Psoas muscle (tissue), 8 donors: ENCODE results near the gene DNAJC5G. TPM values are rescaled to one million over a fixed set of nuclear protein-coding genes. Genes with fewer than 3 reads are reported as not detected.

ENCODE experiments used
- ATAC-seq, 4 donors: fragments of 200-7000 bp; cut with Tn5 transposase; one replicate each; pipeline ENCODE4 v1.9.1; 2020; ENCODE audit warnings: moderate library complexity in 3 of 4, mild to moderate bottlenecking in 2 of 4
- DNase-seq, 2 donors: peaks; one replicate each; pipeline ENCODE4 v3.0.0-alpha.2; 2020
- H3K27ac ChIP-seq: fragments of 200-600 bp; one replicate; pipeline ENCODE4 v1.8.0; 2022
- H3K27me3 ChIP-seq, 3 donors: fragments of 200-600 bp in 1 of 3; one replicate each; pipeline versions ENCODE4 v1.6.1 to v1.8.0; 2013 to 2022; ENCODE audit warnings: low read length in 2 of 3, mild to moderate bottlenecking in 2 of 3, moderate library complexity in 1 of 3; ENCODE audit not compliant: insufficient read depth in 3 of 3
- H3K36me3 ChIP-seq, 2 donors: fragments of 200-600 bp in 1 of 2; one replicate each; pipeline versions ENCODE4 v1.6.1 to v1.8.0; 2013 to 2022; ENCODE audit warnings: low read depth in 1 of 2, mild to moderate bottlenecking in 1 of 2, moderate library complexity in 1 of 2; ENCODE audit not compliant: insufficient read depth in 1 of 2
- H3K4me1 ChIP-seq: fragments of 200-600 bp; one replicate; pipeline ENCODE4 v1.8.0; 2022
- H3K4me3 ChIP-seq: fragments of 200-600 bp; one replicate; pipeline ENCODE4 v1.8.0; 2022; ENCODE audit warnings: mild to moderate bottlenecking
- H3K9me3 ChIP-seq: fragments of 200-600 bp; one replicate; pipeline ENCODE4 v1.8.0; 2022
- WGBS, 3 donors: extraction: QIAGEN DNeasy Blood & Tissue Kit; methylation state at CpG; one replicate each; pipeline versions ENCODE4 v1.1.6 to v1.1.7; 2013; 5-methylcytosine and 5-hydroxymethylcytosine counted together
- intact Hi-C, 2 donors: fragments of 100-400 bp; cut with DNase I; formaldehyde crosslinking; loops; one replicate each; pipeline versions ENCODE4 v1.11.0 to v1.14.2; 2022
- polyA plus RNA-seq, 3 donors: library from polyadenylated mRNA; stranded (reverse); fragments of 200-250 nt; gene quantifications; one replicate each; pipeline ENCODE4 v1.2.3, GENCODE V29; 2013
- total RNA-seq, 4 donors: library from RNA; stranded (reverse); fragmentation: NEBNext Ultra II Directional in 2 of 4; extraction: Animal tissue kit (Norgen Biotek cat#: 25700) in 2 of 4; gene quantifications; one replicate each; pipeline versions ENCODE4 v1.2.1 to v1.2.4, GENCODE V29; 2021 to 2023
- TF ChIP-seq, protein P1 (sequence below): fragments of 200-600 bp; IDR thresholded peaks from one replicate; pipeline ENCODE4 v1.8.0; 2022; ENCODE audit warnings: antibody characterized with exemption
- donor health status: healthy with polysubstance abuse.
- donor health status: DM: no; HTN: no; CAD: no; lungs with moderate emphysema.
- donor health status: Bipolar disorder and iron deficiency.
- donor health status: healthy.
- donor health status: DM: yes; HTN: yes; CAD: no.
- donor health status: DM: no; HTN: no; CAD: no.
- donor health status: DM: no; HTN: no; CAD: no.
- donor health status: DM: yes; HTN: yes; CAD: no.

The DNAJC5G gene
- total and polyA plus RNA-seq, 7 donors = not detected

DNA sequence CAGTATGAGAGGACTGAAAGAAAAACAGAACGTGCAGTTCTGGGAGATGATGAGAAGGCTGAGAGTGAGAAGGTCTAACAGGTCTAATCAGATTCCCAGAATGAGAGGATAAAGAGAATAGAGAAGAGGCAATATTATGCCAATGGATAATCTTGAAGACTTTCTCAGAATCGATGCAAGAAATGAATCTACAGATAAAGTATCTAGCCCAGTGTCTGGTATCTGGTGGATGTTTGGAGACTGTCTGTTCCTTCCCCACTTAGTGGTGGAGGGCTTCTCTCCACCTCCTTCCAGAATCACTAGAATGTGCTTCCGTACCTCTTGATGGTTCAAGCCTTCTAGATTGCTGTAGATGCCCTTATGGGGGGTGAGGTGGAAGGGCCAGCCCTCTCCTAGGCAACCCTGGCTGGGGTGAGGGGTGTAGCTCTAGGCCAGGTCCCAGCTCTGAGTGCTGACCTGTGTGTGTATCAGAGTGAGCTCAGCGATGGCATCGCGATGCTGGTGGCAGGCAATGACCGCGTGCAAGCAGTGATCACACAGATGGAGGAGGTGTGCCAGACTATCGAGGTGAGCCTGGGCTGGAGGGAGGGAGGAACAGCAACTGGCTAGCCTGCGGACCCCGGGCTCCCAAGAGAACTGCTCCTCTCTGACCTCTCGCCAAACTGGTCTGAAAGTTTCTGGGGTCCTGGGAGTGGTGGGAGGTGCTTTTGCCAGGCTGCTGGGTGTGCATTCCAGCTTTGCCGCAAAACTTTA lies 29.4 kb downstream of the DNAJC5G start:
- Histone ChIP-seq H3K27me3 (no peaks in the 10 kb centered on the region), H3K27ac (peak overlapping the region; percentile 27), H3K9me3 (no peaks in the 10 kb centered on the region), H3K4me1 (peaks cover 23% of the 10 kb centered on the region), H3K36me3 (peaks cover 0 to 96% of the 10 kb centered on the region in 2 donors), H3K4me3 (no peak overlapping the region)
- no peak for ATAC-seq
- 76 to 85% (median 78%) methylated on average over 13 of the region's 13 CpGs for WGBS, 3 donors
- no peak for DNase-seq
- intact Hi-C loops = loop anchor here in 1 of 2 donors (10.0 kb wide), 1 partner anchor 330 kb away; the partner anchor contains the start of gene MAPRE3
- TF ChIP-seq, protein P1, sequence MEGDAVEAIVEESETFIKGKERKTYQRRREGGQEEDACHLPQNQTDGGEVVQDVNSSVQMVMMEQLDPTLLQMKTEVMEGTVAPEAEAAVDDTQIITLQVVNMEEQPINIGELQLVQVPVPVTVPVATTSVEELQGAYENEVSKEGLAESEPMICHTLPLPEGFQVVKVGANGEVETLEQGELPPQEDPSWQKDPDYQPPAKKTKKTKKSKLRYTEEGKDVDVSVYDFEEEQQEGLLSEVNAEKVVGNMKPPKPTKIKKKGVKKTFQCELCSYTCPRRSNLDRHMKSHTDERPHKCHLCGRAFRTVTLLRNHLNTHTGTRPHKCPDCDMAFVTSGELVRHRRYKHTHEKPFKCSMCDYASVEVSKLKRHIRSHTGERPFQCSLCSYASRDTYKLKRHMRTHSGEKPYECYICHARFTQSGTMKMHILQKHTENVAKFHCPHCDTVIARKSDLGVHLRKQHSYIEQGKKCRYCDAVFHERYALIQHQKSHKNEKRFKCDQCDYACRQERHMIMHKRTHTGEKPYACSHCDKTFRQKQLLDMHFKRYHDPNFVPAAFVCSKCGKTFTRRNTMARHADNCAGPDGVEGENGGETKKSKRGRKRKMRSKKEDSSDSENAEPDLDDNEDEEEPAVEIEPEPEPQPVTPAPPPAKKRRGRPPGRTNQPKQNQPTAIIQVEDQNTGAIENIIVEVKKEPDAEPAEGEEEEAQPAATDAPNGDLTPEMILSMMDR = no peak

DNA sequence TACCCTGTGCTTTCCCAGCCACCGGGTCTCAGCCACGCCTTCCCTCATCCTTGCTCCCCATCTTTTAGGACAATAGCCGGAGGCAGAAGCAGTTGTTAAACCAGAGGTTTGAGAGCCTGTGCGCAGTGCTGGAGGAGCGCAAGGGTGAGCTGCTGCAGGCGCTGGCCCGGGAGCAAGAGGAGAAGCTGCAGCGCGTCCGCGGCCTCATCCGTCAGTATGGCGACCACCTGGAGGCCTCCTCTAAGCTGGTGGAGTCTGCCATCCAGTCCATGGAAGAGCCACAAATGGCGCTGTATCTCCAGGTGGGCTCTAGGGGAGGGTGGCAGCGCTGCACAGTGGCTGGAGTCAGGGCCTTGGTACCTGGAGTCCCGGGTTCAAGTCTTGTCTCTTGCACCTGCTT lies 30.3 kb downstream of the DNAJC5G start:
- DNase-seq (no peak), ATAC-seq (no peak)
- Histone ChIP-seq H3K27me3 (no peaks in the 10 kb centered on the region), H3K4me1 (peaks cover 23% of the 10 kb centered on the region), H3K9me3 (no peaks in the 10 kb centered on the region), H3K4me3 (no peak overlapping the region), H3K36me3 (peaks cover 0 to 91% of the 10 kb centered on the region in 2 donors), H3K27ac (peak overlapping the region; percentile 21)
- TF ChIP-seq, protein P1 = no peak
- intact Hi-C loops = loop anchor here in 1 of 2 donors (10.0 kb wide), 1 partner anchor 331 kb away; the partner anchor contains the start of gene MAPRE3
- 86 to 89% (median 87%) methylated on average over 16 of the region's 16 CpGs for WGBS, 3 donors

DNA sequence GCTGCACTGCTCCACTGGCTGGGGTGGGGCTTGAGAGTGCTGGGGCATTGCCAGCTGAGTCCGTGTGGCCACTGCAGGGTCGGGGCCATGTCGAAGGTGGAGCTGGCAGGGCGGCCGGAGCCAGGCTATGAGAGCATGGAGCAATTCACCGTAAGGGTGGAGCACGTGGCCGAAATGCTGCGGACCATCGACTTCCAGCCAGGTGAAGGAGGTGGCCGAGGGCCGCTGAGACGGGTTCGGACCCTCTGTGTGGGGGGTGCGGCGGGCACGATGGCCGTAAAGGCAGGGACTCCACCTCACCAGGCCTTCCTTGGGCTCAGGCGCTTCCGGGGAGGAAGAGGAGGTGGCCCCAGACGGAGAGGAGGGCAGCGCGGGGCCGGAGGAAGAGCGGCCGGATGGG lies 30.9 kb downstream of the DNAJC5G start:
- H3K4me1 ChIP-seq = peaks cover 17% of the 10 kb centered on the region
- DNase-seq (no peak), ATAC-seq (peak in 1 of 4 donors; percentile 1)
- H3K27ac ChIP-seq = peak overlapping the region; percentile 46
- H3K27me3 ChIP-seq = no peaks in the 10 kb centered on the region
- TF ChIP-seq, protein P1 = no peak
- peaks cover 0 to 85% of the 10 kb centered on the region in 2 donors for H3K36me3 ChIP-seq
- no peak overlapping the region for H3K4me3 ChIP-seq
- no peaks in the 10 kb centered on the region for H3K9me3 ChIP-seq
- intact Hi-C loops = loop anchor here in 1 of 2 donors (10.0 kb wide), 1 partner anchor 331 kb away; the partner anchor contains the start of gene MAPRE3
- WGBS, 3 donors = 32 to 47% (median 40%) methylated on average over 19 to 26 of the region's 26 CpGs

DNA sequence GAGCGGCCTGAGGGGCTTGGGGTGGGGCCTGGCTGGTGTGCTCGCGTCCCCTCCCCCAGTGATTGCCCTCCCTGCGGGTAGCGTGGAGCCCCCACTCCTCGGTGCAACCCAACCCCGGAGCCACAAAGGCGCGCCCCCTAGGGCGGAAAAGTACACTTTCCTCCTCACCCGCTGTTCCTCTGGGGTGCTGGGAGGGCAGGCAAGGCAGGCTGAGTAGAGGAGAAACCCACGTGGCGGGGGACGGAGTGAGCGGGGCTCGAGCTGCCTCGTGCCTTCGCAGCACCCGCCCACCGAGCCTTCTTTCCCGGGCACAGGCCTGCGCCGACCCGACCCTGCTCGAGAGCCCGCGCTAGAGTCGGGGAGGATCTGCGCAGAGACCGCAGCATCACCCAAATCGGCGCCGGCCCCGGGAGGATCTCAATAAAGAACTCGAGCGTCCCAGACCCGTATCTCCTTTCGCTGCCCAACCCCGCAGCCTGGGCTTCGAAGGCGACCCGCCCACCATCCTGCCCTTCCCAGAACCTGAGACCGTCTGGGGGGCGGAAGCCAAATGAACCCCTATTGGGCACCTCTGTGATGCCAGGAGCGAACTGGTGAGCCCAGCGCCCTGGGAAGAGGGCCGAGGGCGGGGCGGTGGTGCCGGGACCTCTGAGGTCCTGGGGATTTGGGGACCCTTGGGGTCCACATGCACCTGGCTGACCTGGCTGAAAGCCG lies 31.5 kb downstream of the DNAJC5G start:
- intact Hi-C loops = loop anchor here in 1 of 2 donors (10.0 kb wide), 1 partner anchor 332 kb away; the partner anchor contains the start of gene MAPRE3
- 28 to 36% (median 29%) methylated on average over 48 to 51 of the region's 51 CpGs for WGBS, 3 donors
- peaks cover 0 to 79% of the 10 kb centered on the region in 2 donors for H3K36me3 ChIP-seq
- ATAC-seq = peak in 3 of 4 donors; percentile 1 to 4 (median 1)
- DNase-seq = no peak
- peak overlapping the region; percentile 53 for H3K27ac ChIP-seq
- peaks cover 15% of the 10 kb centered on the region for H3K4me1 ChIP-seq
- peak overlapping the region; percentile 11 for H3K4me3 ChIP-seq
- no peaks in the 10 kb centered on the region for H3K27me3 ChIP-seq
- no peaks in the 10 kb centered on the region for H3K9me3 ChIP-seq
- TF ChIP-seq, protein P1 = no peak
